SJCRH30 (cell line): ENCODE results near the gene SCGB3A2. TPM values are rescaled to one million over a fixed set of nuclear protein-coding genes. Genes with fewer than 3 reads are reported as not detected.

ENCODE experiments used
- DNase-seq, 2 experiments: peaks; one replicate each; pipeline ENCODE4 v3.0.0-alpha.2; 2015 to 2020
- H3K27ac ChIP-seq: fragments of 250-450 bp; sonication (Bioruptor Pico); 2 replicates; pipeline ENCODE4 v1.5.1; 2020; ENCODE audit warnings: mild to moderate bottlenecking, moderate library complexity
- H3K27me3 ChIP-seq: fragments of 250-450 bp; sonication (Bioruptor Pico); 2 replicates; pipeline ENCODE4 v1.5.1; 2020; ENCODE audit warnings: mild to moderate bottlenecking, moderate library complexity
- H3K36me3 ChIP-seq: fragments of 250-450 bp; sonication (Bioruptor Pico); 2 replicates; pipeline ENCODE4 v1.5.1; 2020; ENCODE audit warnings: mild to moderate bottlenecking, moderate library complexity
- H3K4me1 ChIP-seq: fragments of 250-450 bp; sonication (Bioruptor Pico); 2 replicates; pipeline ENCODE4 v1.5.1; 2020; ENCODE audit warnings: mild to moderate bottlenecking, moderate library complexity
- H3K4me3 ChIP-seq: fragments of 250-450 bp; sonication (Bioruptor Pico); 2 replicates; pipeline ENCODE4 v1.5.1; 2020; ENCODE audit warnings: mild to moderate bottlenecking, moderate library complexity
- H3K9me3 ChIP-seq: fragments of 250-450 bp; sonication (Bioruptor Pico); replicated peaks from 2 replicates; pipeline ENCODE4 v1.5.1; 2020; ENCODE audit warnings: mild to moderate bottlenecking, moderate library complexity
- total RNA-seq: library from RNA; depleted of rRNA; stranded (reverse); fragments of >200 nt; shearing (Covaris generic); gene quantifications from 2 replicates; pipeline ENCODE4 v1.2.3, GENCODE V29; 2014

SCGB3A2 gene
- total RNA-seq, 1 experiment from 2014 or later = not detected

- H3K4me1 ChIP-seq = no peaks in the 10 kb centered on the region
- no peaks in the 10 kb centered on the region for H3K36me3 ChIP-seq
- H3K4me3 ChIP-seq = no peak overlapping the region
- DNase-seq = no peak
- H3K27me3 ChIP-seq = peaks cover 6% of the 10 kb centered on the region; the same call in 1 of the 2 replicates
- no peaks in the 10 kb centered on the region for H3K9me3 ChIP-seq
- H3K27ac ChIP-seq = no peak overlapping the region
Observed at GRCh38 chr5:147876626-147877025, 1.9 kb upstream of the SCGB3A2 start.

DNA sequence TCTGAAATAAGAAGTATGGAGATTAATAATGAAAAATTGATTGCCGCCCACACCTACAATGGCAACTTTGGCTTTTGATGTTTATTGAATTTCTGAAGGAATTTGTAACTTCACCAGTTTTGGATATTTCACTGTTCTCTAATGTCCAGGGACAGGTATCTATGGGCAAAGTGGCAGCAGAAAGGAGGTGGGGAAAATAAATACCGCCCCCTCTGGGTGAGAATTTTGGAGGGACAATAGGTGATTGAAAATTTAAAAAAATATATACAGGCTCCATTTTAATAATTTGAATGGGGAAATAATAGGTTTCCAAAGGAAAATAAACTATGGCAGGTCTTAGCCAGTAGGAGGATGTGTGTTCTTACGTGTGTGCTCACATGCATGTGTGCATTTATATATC, 1.3 kb downstream of the SCGB3A2 start:
- Histone ChIP-seq H3K9me3 (no peaks in the 10 kb centered on the region), H3K4me3 (no peak overlapping the region), H3K27me3 (peaks cover 6% of the 10 kb centered on the region; the same call in 1 of the 2 replicates), H3K27ac (no peak overlapping the region), H3K36me3 (no peaks in the 10 kb centered on the region), H3K4me1 (no peaks in the 10 kb centered on the region)
- no peak for DNase-seq

DNA sequence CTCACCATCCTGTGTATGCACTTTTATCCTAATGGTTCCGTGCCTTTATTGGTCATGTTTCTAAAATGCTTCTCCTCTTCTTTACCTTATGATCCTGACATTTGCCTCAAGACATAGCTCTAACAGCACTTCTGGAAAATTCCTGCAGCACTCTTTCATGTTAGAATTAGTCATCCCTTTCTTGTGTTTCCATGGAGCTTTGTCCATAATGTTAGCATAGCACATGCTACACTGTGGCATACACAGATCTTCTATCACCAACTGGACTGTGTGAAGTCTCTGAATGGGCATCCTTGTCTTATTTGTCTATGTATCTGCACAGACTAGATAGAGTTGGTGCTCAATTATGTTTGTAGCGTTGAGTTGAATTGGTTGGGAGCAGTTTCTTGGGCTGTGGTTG, 2.0 kb downstream of the SCGB3A2 start:
- H3K27ac ChIP-seq = no peak overlapping the region
- no peaks in the 10 kb centered on the region for H3K4me1 ChIP-seq
- no peak for DNase-seq
- H3K27me3 ChIP-seq = peaks cover 6% of the 10 kb centered on the region; the same call in 1 of the 2 replicates
- H3K4me3 ChIP-seq = no peak overlapping the region
- H3K36me3 ChIP-seq = no peaks in the 10 kb centered on the region
- H3K9me3 ChIP-seq = no peaks in the 10 kb centered on the region

GRCh38 chr5:147882586-147883313, 4.2 kb downstream of the SCGB3A2 start:
- peak in 1 of 2 experiments; percentile 16 for DNase-seq

GRCh38 chr5:147887026-147887627, 8.6 kb downstream of the SCGB3A2 start:
- H3K4me3 ChIP-seq = no peak overlapping the region
- no peaks in the 10 kb centered on the region for H3K4me1 ChIP-seq
- no peaks in the 10 kb centered on the region for H3K36me3 ChIP-seq
- DNase-seq = peak in 1 of 2 experiments; percentile 57
- H3K9me3 ChIP-seq = no peaks in the 10 kb centered on the region
- no peaks in the 10 kb centered on the region for H3K27me3 ChIP-seq
- H3K27ac ChIP-seq = no peak overlapping the region

More at GRCh38 chr5:147882586-147883313, 4.2 kb downstream of the SCGB3A2 start:
- H3K27me3 ChIP-seq = no peaks in the 10 kb centered on the region
- no peak overlapping the region for H3K27ac ChIP-seq
- H3K4me1 ChIP-seq = no peaks in the 10 kb centered on the region
- no peaks in the 10 kb centered on the region for H3K36me3 ChIP-seq
- H3K9me3 ChIP-seq = no peaks in the 10 kb centered on the region
- no peak overlapping the region for H3K4me3 ChIP-seq

- no peaks in the 10 kb centered on the region for H3K36me3 ChIP-seq
- H3K4me1 ChIP-seq = no peaks in the 10 kb centered on the region
- no peaks in the 10 kb centered on the region for H3K27me3 ChIP-seq
- no peaks in the 10 kb centered on the region for H3K9me3 ChIP-seq
- H3K4me3 ChIP-seq = no peak overlapping the region
- no peak for DNase-seq
- no peak overlapping the region for H3K27ac ChIP-seq
Observed at GRCh38 chr5:147887930-147888329, 9.4 kb downstream of the SCGB3A2 start.

DNA sequence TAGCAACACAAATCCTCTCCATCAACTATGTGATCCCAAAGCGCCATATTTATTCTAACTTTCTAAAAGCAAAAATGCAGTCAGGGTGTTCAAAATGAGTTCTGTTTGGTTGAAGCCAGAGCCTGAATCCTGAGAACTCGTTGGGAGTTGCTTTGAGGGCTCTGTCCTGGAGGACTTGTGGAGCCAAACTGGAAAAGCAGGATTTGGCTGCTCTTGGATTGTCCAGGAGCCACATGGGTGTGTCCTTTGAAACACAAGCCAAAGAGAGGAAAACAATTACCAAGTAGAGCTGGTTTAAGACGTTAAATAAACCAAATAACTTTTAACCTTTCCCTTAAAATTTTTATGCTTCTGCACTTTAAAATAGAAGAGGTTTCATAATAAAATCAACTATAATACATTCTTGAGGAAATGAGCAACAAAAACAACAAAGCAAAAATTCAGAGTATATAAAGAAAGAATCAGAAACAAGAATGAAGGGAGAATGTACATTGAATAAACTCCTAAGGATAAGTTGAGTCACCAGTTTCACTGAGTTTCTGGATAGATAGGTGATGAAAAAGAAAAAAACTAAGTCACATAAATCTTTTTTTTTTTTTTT, 14.3 kb downstream of the SCGB3A2 start:
- no peak overlapping the region for H3K27ac ChIP-seq

DNA sequence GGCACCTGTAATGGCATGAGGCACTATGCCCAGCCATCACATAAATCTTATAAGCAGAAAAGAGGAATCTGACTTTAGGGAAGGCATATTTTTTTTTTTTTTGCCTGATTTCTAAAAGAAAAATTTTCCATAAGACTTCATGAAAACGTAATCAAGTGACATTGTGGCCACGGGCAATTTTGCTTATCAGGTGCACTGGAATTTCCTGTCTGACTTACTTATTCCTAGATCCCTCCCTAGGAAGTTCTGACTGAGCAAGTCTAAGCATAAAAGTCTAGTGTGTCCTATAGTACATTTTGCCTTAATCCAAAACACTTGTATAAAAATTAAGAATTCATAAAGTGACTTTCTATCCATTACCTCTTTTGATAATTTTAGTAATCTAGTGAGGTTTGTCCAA, 15.3 kb downstream of the SCGB3A2 start:
- Histone ChIP-seq H3K36me3 (no peaks in the 10 kb centered on the region), H3K4me1 (no peaks in the 10 kb centered on the region), H3K27ac (no peak overlapping the region), H3K4me3 (no peak overlapping the region), H3K9me3 (no peaks in the 10 kb centered on the region), H3K27me3 (no peaks in the 10 kb centered on the region)
- DNase-seq = no peak

More for the DNA sequence above, 14.3 kb downstream of the SCGB3A2 start:
- Histone ChIP-seq H3K9me3 (no peaks in the 10 kb centered on the region), H3K4me1 (no peaks in the 10 kb centered on the region), H3K4me3 (no peak overlapping the region), H3K36me3 (no peaks in the 10 kb centered on the region), H3K27me3 (no peaks in the 10 kb centered on the region)
- DNase-seq = no peak

DNA sequence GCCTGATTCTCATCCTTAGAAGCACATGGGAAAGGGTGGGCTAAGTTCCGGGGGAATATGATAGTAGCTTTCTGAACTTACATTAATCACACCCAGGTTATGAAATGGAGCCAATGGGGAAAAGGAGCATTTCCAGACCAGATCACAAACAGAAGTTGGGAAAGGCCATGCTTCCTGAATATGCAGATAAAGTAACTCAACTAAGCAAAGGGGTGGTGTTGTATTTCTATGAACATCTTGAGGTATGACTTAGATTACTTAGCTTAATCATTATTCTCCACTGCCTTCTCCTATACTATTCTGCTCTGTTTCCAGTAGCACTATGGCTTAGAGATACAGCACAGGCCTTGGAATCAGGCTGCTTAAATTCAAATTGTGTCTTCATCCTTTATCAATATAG, 17.4 kb downstream of the SCGB3A2 start:
- no peak overlapping the region for H3K27ac ChIP-seq

GRCh38 chr5:147898875-147899401, 20.4 kb downstream of the SCGB3A2 start:
- Histone ChIP-seq H3K4me3 (no peak overlapping the region), H3K9me3 (no peaks in the 10 kb centered on the region), H3K27ac (no peak overlapping the region), H3K27me3 (no peaks in the 10 kb centered on the region), H3K36me3 (no peaks in the 10 kb centered on the region), H3K4me1 (peaks cover 3% of the 10 kb centered on the region; the same call in 1 of the 2 replicates)
- DNase-seq = no peak

More for the DNA sequence above, 17.4 kb downstream of the SCGB3A2 start:
- no peaks in the 10 kb centered on the region for H3K9me3 ChIP-seq
- no peaks in the 10 kb centered on the region for H3K36me3 ChIP-seq
- H3K27me3 ChIP-seq = no peaks in the 10 kb centered on the region
- no peaks in the 10 kb centered on the region for H3K4me1 ChIP-seq
- DNase-seq = no peak
- no peak overlapping the region for H3K4me3 ChIP-seq

- peaks cover 7% of the 10 kb centered on the region; the same call in 1 of the 2 replicates for H3K4me1 ChIP-seq
- H3K27ac ChIP-seq = no peak overlapping the region
- DNase-seq = no peak
- H3K9me3 ChIP-seq = no peaks in the 10 kb centered on the region
- H3K27me3 ChIP-seq = 0 out of 2 replicates have a peak, but pooled peaks cover 3% of the 10 kb centered on the region
- H3K36me3 ChIP-seq = no peaks in the 10 kb centered on the region
- H3K4me3 ChIP-seq = no peak overlapping the region
Observed at GRCh38 chr5:147901599-147902039, 23.1 kb downstream of the SCGB3A2 start.

GRCh38 chr5:147902609-147903115, 24.2 kb downstream of the SCGB3A2 start:
- H3K4me1 ChIP-seq = peaks cover 10% of the 10 kb centered on the region; the same call in 1 of the 2 replicates
- H3K4me3 ChIP-seq = no peak overlapping the region
- no peak for DNase-seq
- no peak overlapping the region for H3K27ac ChIP-seq
- H3K9me3 ChIP-seq = no peaks in the 10 kb centered on the region
- 0 out of 2 replicates have a peak, but pooled peaks cover 3% of the 10 kb centered on the region for H3K27me3 ChIP-seq
- no peaks in the 10 kb centered on the region for H3K36me3 ChIP-seq

- peaks cover 10% of the 10 kb centered on the region; the same call in 1 of the 2 replicates for H3K4me1 ChIP-seq
- H3K27me3 ChIP-seq = 0 out of 2 replicates have a peak, but pooled peaks cover 3% of the 10 kb centered on the region
- no peak for DNase-seq
- no peaks in the 10 kb centered on the region for H3K36me3 ChIP-seq
- H3K4me3 ChIP-seq = no peak overlapping the region
- H3K27ac ChIP-seq = no peak overlapping the region
- no peaks in the 10 kb centered on the region for H3K9me3 ChIP-seq
Observed at GRCh38 chr5:147904110-147904509, 25.6 kb downstream of the SCGB3A2 start.

GRCh38 chr5:147906326-147907095, 28.0 kb downstream of the SCGB3A2 start, which contains the start of gene C5orf46:
C5orf46 (minus strand) TSS chr5:147906538; CDS start chr5:147906501, 37 bp downstream.
- no peaks in the 10 kb centered on the region for H3K36me3 ChIP-seq
- DNase-seq = peak; percentile 12 to 39
- H3K27me3 ChIP-seq = 0 out of 2 replicates have a peak, but pooled peaks cover 3% of the 10 kb centered on the region
- H3K9me3 ChIP-seq = no peaks in the 10 kb centered on the region
- no peak within 1 kb of the TSS; the same call in 1 of the 2 replicates for H3K27ac ChIP-seq
- H3K4me1 ChIP-seq = peaks cover 10% of the 10 kb centered on the region; the same call in 1 of the 2 replicates
- H3K4me3 ChIP-seq = no peak within 1 kb of the TSS
